Progenitor cell of endocrine pancreas (in vitro differentiated cells): Measurements from ENCODE around the gene ZFYVE21. TPM values are rescaled to one million over a fixed set of nuclear protein-coding genes. Genes with fewer than 3 reads are reported as not detected.
A peak's percentile ranks its signal among the peaks of the same experiment; 100 is the strongest.

Experiments
- DNase-seq: peaks from one replicate; pipeline ENCODE4 v3.0.0; 2021; ENCODE audit warnings: low spot score; ENCODE audit not compliant: unreplicated experiment
- H3K27ac Mint-ChIP-seq: 2 replicates; pipeline ENCODE4 v1.8.0; 2021; ENCODE audit warnings: mild to moderate bottlenecking, moderate library complexity, mixed read lengths
- H3K27me3 Mint-ChIP-seq: 2 replicates; pipeline ENCODE4 v1.8.0; 2021; ENCODE audit warnings: mixed read lengths
- H3K36me3 Mint-ChIP-seq: 2 replicates; pipeline ENCODE4 v1.8.0; 2022; ENCODE audit warnings: mixed read lengths; ENCODE audit not compliant: insufficient read depth
- H3K4me1 Mint-ChIP-seq: 2 replicates; pipeline ENCODE4 v1.8.0; 2021; ENCODE audit warnings: low read depth, mixed read lengths
- H3K4me3 Mint-ChIP-seq: 2 replicates; pipeline ENCODE4 v1.8.0; 2021; ENCODE audit warnings: low read depth, mild to moderate bottlenecking, moderate library complexity, mixed read lengths
- H3K9me3 Mint-ChIP-seq: 2 replicates; pipeline ENCODE4 v1.8.0; 2021; ENCODE audit warnings: low read depth, mixed read lengths
- total RNA-seq: library from RNA; stranded (reverse); gene quantifications from 2 replicates; pipeline ENCODE4 v1.2.1, GENCODE V29; 2021
- TF ChIP-seq, protein P1 (sequence below): fragments of 200-600 bp; sonication (generic); IDR thresholded peaks from one replicate; pipeline ENCODE4 v1.5.0; 2021; ENCODE audit warnings: antibody characterized with exemption, mild to moderate bottlenecking; ENCODE audit not compliant: unreplicated experiment

Gene ZFYVE21
- total RNA-seq, 1 donor from 2014 or later = 47.2 TPM

DNA sequence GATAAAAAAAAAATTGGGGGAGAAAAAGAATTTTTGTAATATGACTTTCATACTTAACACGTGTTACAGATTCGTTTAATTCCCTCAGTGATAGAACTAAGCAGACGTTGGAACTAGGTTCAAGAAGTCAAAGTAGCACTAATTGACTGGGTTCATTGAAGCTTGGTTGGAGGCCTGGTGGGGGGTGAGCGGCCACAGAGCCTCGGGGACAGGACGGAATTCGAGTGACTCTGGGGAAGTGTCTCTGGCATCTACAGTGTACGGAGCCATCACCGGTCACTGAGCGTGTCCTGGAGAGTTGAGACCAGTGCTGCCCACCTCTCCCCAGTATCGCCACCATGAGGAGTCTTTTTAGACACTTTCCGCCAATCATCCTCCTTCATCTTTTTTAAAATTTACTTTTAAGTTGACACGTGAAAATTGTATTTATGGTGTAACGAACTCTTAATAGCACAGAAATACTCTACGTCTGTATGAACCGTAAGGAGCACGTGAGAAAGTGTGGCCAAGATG lies 1.3 kb downstream of the ZFYVE21 start:
- H3K27ac Mint-ChIP-seq = peak overlapping the region; percentile 78
- DNase-seq = no peak
- no peaks in the 10 kb centered on the region for H3K27me3 Mint-ChIP-seq
- peaks cover 3% of the 10 kb centered on the region for H3K36me3 Mint-ChIP-seq
- peak overlapping the region; percentile 80 for H3K4me3 Mint-ChIP-seq
- H3K9me3 Mint-ChIP-seq = no peaks in the 10 kb centered on the region
- H3K4me1 Mint-ChIP-seq = peaks cover 22% of the 10 kb centered on the region
- TF ChIP-seq, protein P1, sequence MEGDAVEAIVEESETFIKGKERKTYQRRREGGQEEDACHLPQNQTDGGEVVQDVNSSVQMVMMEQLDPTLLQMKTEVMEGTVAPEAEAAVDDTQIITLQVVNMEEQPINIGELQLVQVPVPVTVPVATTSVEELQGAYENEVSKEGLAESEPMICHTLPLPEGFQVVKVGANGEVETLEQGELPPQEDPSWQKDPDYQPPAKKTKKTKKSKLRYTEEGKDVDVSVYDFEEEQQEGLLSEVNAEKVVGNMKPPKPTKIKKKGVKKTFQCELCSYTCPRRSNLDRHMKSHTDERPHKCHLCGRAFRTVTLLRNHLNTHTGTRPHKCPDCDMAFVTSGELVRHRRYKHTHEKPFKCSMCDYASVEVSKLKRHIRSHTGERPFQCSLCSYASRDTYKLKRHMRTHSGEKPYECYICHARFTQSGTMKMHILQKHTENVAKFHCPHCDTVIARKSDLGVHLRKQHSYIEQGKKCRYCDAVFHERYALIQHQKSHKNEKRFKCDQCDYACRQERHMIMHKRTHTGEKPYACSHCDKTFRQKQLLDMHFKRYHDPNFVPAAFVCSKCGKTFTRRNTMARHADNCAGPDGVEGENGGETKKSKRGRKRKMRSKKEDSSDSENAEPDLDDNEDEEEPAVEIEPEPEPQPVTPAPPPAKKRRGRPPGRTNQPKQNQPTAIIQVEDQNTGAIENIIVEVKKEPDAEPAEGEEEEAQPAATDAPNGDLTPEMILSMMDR = no peak

DNA sequence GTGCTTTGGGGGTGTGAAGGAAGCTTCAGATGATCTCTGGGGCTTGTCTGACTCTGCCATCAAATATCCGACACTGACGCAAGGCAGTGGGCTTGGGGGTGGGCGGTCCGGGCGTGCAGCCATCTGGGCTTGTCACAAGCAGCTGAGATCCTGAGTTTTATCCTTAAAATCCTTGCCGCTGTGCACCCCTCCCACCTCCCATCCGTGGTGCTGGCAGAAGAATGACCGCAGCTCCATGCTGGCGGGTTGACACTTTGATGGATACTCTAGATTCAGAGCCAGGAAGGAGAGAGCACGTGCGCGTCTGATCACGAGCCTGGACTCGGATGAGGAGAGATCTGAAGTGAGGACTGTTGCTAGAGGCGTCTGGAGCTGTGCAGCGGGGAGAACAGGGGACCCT lies 3.0 kb downstream of the ZFYVE21 start:
- Mint-ChIP-seq H3K27me3 (no peaks in the 10 kb centered on the region), H3K36me3 (peaks cover 3% of the 10 kb centered on the region), H3K27ac (no peak overlapping the region), H3K4me1 (peaks cover 26% of the 10 kb centered on the region), H3K9me3 (no peaks in the 10 kb centered on the region), H3K4me3 (peak overlapping the region; percentile 40)
- no peak for DNase-seq
- TF ChIP-seq, protein P1 = no peak

DNA sequence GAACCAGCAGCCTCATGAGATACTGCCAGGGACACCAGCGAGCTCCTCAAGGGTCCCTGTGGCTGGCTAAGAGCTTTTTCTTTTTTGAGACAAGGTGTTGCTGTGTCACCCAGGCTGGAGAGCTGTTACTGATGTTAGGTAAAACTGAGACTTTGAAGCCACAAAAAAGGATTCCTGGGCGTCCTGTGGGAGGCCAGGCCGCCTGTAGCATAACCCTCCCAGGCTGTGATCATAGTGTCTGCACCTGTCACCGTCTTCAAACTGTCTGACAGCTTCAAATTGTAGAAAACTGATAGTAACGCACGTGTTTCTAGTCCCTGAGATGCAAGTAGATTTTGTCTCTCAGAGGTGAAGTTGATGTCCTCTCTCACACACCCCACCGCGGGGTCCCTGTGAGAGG lies 4.1 kb downstream of the ZFYVE21 start:
- Mint-ChIP-seq H3K4me1 (peaks cover 24% of the 10 kb centered on the region), H3K36me3 (peaks cover 3% of the 10 kb centered on the region), H3K9me3 (no peaks in the 10 kb centered on the region), H3K4me3 (no peak overlapping the region), H3K27me3 (no peaks in the 10 kb centered on the region), H3K27ac (no peak overlapping the region)
- TF ChIP-seq, protein P1 = no peak
- DNase-seq = no peak

DNA sequence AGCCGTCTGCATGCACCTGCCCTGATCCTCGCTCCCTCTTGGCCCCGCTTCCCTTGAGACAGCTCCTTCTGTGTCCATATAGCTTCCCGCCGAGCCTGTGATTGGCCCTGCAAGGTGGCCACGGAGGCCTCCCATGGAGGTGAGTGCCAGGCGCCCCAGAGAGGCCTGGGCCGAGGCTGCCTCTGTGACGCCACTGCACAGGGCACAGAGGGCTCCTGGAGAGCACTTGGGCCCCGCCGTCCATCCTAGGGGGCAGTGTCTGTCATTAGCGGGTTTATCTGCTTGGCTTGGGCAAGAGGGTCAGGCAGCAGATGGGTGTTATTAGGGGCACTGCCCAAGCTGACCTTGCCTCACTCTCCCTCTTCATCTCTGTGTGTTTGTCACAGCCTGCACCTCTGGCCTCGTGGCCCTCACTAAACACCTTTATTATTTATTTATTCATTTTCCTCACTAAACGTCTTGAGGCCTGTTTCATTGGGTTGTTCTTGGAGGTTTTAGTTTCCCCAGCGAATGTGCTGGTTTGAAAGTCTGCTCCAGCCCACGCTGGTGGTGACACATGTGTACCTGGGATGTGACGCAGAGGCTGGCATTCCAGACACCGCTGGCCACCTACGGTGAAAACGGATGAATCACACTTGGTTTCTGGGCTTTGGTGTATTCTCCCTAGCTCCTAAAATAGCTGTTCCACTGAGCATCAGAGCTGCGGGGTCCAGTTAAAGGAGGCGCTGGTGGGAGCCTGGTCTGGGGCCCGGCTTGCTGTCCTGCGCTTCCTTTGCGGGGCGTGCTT lies 5.9 kb downstream of the ZFYVE21 start:
- no peak for DNase-seq
- Mint-ChIP-seq H3K36me3 (peaks cover 3% of the 10 kb centered on the region), H3K4me3 (no peak overlapping the region), H3K4me1 (peaks cover 22% of the 10 kb centered on the region), H3K27me3 (no peaks in the 10 kb centered on the region), H3K27ac (no peak overlapping the region), H3K9me3 (no peaks in the 10 kb centered on the region)
- TF ChIP-seq, protein P1 = no peak

DNA sequence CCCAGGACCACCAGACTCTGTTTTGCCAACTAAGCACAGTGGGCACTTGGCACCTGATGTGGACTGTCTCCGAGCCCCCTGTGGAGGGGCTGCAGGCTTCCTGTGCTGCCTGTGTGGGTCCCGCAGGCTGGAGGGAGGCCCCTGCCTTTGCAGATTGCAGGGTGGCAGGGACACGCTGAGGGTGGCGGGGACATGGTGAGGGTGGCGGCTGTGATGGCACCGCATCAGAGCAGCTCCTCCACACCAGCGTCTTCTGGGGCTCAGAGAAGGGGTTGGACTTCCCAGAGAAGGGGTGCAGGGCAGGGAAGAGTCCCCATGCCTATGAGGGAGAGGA lies 8.1 kb downstream of the ZFYVE21 start:
- H3K36me3 Mint-ChIP-seq = peaks cover 4% of the 10 kb centered on the region
- H3K27ac Mint-ChIP-seq = no peak overlapping the region
- peaks cover 10% of the 10 kb centered on the region for H3K4me1 Mint-ChIP-seq
- no peaks in the 10 kb centered on the region for H3K9me3 Mint-ChIP-seq
- no peaks in the 10 kb centered on the region for H3K27me3 Mint-ChIP-seq
- DNase-seq = no peak
- TF ChIP-seq, protein P1 = no peak
- no peak overlapping the region for H3K4me3 Mint-ChIP-seq
